ENCODE measurements around the gene SUCLG2. TPM values are rescaled to one million over a fixed set of nuclear protein-coding genes. Genes with fewer than 3 reads are reported as not detected.

The SUCLG2 gene
- total and polyA plus RNA-seq, 2 of the 4 experiments (the other 2 are of a cell fraction) = 26.8 to 34.6 TPM

- dilution Hi-C loops (cut with HindIII; ENCODE audit: low sequenced_read_pairs, unreplicated experiment) = no loop called here
- Histone ChIP-seq H4K8ac (ENCODE audit: low read depth in 2 of 2, low read length in 2 of 2) (no peak overlapping the region), H3K14ac (replicated peaks; ENCODE audit: low read depth, low read length) (no peak overlapping the region), H3K4me3 (ENCODE audit: insufficient read depth, low read depth, low read length) (no peak overlapping the region), H4K5ac (ENCODE audit: low read depth, low read length) (no peak overlapping the region), H3K79me1 (ENCODE audit: low read depth in 1 of 2, low read length in 2 of 2) (no peaks in the 10 kb centered on the region), H2BK15ac (ENCODE audit: low read depth, low read length) (no peak overlapping the region), H2AK9ac (replicated peaks; ENCODE audit: low read depth, low read length, poor library complexity) (no peak overlapping the region), H3K18ac (ENCODE audit: low read depth, low read length) (no peak overlapping the region), H3K4me2 (ENCODE audit: low read depth, low read length) (no peak overlapping the region), H3K27me3 (ENCODE audit: control insufficient read depth, insufficient read depth, low read length) (no peaks in the 10 kb centered on the region), H3K9ac (ENCODE audit: low read depth, low read length) (no peak overlapping the region), H2AFZ (replicated peaks; ENCODE audit: low read length, poor library complexity) (no peak overlapping the region), H3K36me3 (ENCODE audit: control insufficient read depth, insufficient read depth, low read length) (no peaks in the 10 kb centered on the region), H3K9me3 (ENCODE audit: control insufficient read depth, insufficient read depth, low read length) (no peaks in the 10 kb centered on the region), H4K20me1 (ENCODE audit: insufficient read depth, low read length) (no peaks in the 10 kb centered on the region), H3K27ac (ENCODE audit: insufficient read depth, low read length) (no peak overlapping the region), H3K9me1 (ENCODE audit: insufficient read depth, low read length) (no peaks in the 10 kb centered on the region), H3K56ac (ENCODE audit: extremely low read depth, insufficient read depth, low read length) (no peak overlapping the region), H4K91ac (ENCODE audit: insufficient read depth, low read depth, low read length) (no peak overlapping the region), H2BK5ac (ENCODE audit: low read depth, low read length, poor library complexity, severe bottlenecking) (no peak overlapping the region), H3K23ac (ENCODE audit: low read depth, low read length) (no peak overlapping the region), H3K4me1 (ENCODE audit: control insufficient read depth, insufficient read depth, low read length) (no peaks in the 10 kb centered on the region), H2BK120ac (ENCODE audit: low read depth, low read length) (no peak overlapping the region), H2BK20ac (ENCODE audit: low read depth, low read length) (no peak overlapping the region), H3K4ac (ENCODE audit: low read depth, low read length) (no peak overlapping the region), H2AK5ac (ENCODE audit: low read depth, low read length) (no peak overlapping the region)
- ATAC-seq (ENCODE audit: low read depth) (no peak), DNase-seq (no peak)
- POLR2A ChIA-PET (ENCODE audit: unreplicated experiment) = no interaction called here
- no TSS peak for BruUV-seq (replicated peaks)
- WGBS, 2 experiments (ENCODE audit: extremely low coverage in 2 of 2, insufficient read length in 1 of 2) = no CpG with 5 or more reads among the region's 2 CpGs
- no peak for TF ChIP-seq SMC3 (IDR thresholded peaks at IDR 0.05; ENCODE audit: low read depth, low read length)
- no peak for TF ChIP-seq MAFK (IDR thresholded peaks at IDR 0.05; ENCODE audit: low read depth, low read length)
- no peak for TF ChIP-seq FOS (IDR thresholded peaks at IDR 0.05; ENCODE audit: low read depth, low read length)
- TF ChIP-seq ELK1 (IDR thresholded peaks at IDR 0.05; ENCODE audit: borderline replicate concordance, low read depth, low read length) = no peak
- CTCF ChIA-PET = no interaction called here
- intact Hi-C loops (cut with micrococcal nuclease) = no loop called here
- in situ Hi-C loops (cut with MboI; ENCODE audit: low sequenced_read_pairs) = no loop called here
These were observed 33.8 kb upstream of the SUCLG2 start for GRCh38 chr3:67688231-67688630.

All from IMR-90 (cell line).